Endothelial cell of umbilical vein (primary cell): ENCODE results near the gene TMEM178B. TPM values are rescaled to one million over a fixed set of nuclear protein-coding genes. Genes with fewer than 3 reads are reported as not detected.

Experiments used
- BruUV-seq: library from RNA; stranded (reverse); fragments of 400-500 nt; replicated peaks from 2 replicates; lab custom pipeline; 2021; lab: Mats Ljungman, UMichigan
- CTCF ChIA-PET: fragments of 300-600, 350-600 bp; sonication (Branson Sonifier 250); formaldehyde crosslinking; loops from one replicate; lab custom pipeline; 2021; ENCODE audit warnings: antibody characterized with exemption, inconsistent platforms; lab: Charles Lee
- POLR2A ChIA-PET: fragments of 300-600, 350-600 bp; sonication (Branson Sonifier 250); formaldehyde crosslinking; loops from one replicate; lab custom pipeline; 2021; ENCODE audit warnings: antibody characterized with exemption, inconsistent platforms; lab: Charles Lee
- DNase-seq: peaks from one replicate; pipeline ENCODE4 v3.0.0-alpha.2; 2011; ENCODE audit warnings: low read depth, low spot score
- FAIRE-seq: peaks from 2 replicates; lab custom pipeline; 2011; peaks lifted over from hg19 to GRCh38; lab: Jason Lieb, UNC
- H2AFZ ChIP-seq: 2 replicates; pipeline ENCODE4 v1.6.0; 2012; ENCODE audit warnings: low read depth, low read length, control low read depth, inconsistent platforms
- H3K27ac ChIP-seq: 2 replicates; pipeline ENCODE4 v1.5.1; 2011; ENCODE audit warnings: low read depth, mild to moderate bottlenecking, control low read depth, low read length, moderate library complexity; ENCODE audit not compliant: insufficient read depth
- H3K27me3 ChIP-seq, 2 experiments: 2 replicates each; pipeline versions ENCODE4 v1.6.0 to v1.6.1; 2011; ENCODE audit warnings: low read length in 2 of 2, mixed read lengths in 1 of 2; ENCODE audit not compliant: control insufficient read depth in 2 of 2, insufficient read depth in 2 of 2
- H3K36me3 ChIP-seq, 2 experiments: 2 replicates in 1 of 2; 3 replicates in 1 of 2; pipeline ENCODE4 v1.5.1; 2011; ENCODE audit warnings: low read length in 2 of 2, mild to moderate bottlenecking in 1 of 2, moderate library complexity in 1 of 2; ENCODE audit not compliant: control insufficient read depth in 2 of 2, insufficient read depth in 2 of 2; ENCODE audit errors: extremely low read depth in 1 of 2
- H3K4me1 ChIP-seq: 3 replicates; pipeline ENCODE4 v1.5.1; 2011; ENCODE audit warnings: mild to moderate bottlenecking, low read length; ENCODE audit not compliant: control insufficient read depth, insufficient read depth; ENCODE audit errors: extremely low read depth
- H3K4me2 ChIP-seq: 2 replicates; pipeline ENCODE4 v1.6.1; 2011; ENCODE audit warnings: low read length, control low read depth, mixed read lengths; ENCODE audit not compliant: insufficient read depth
- H3K4me3 ChIP-seq, 3 experiments: fragments of 200-600 bp in 1 of 3; sonication (generic), shearing (Covaris generic) in 1 of 3; replicated peaks in 1 of 3; 2 replicates each; pipeline ENCODE4 v1.5.1; 2011 to 2016; ENCODE audit warnings: control low read depth in 3 of 3, low read length in 3 of 3, mild to moderate bottlenecking in 2 of 3, inconsistent platforms in 1 of 3, low read depth in 1 of 3, moderate library complexity in 1 of 3; ENCODE audit not compliant: insufficient read depth in 1 of 3
- H3K79me2 ChIP-seq: 2 replicates; pipeline ENCODE4 v1.6.0; 2012; ENCODE audit warnings: low read length, inconsistent platforms; ENCODE audit not compliant: control insufficient read depth, insufficient read depth
- H3K9ac ChIP-seq: replicated peaks from 2 replicates; pipeline ENCODE3; 2011; ENCODE audit warnings: low read length, control low read depth; ENCODE audit not compliant: insufficient read depth; ENCODE audit errors: extremely low read depth
- H3K9me1 ChIP-seq: replicated peaks from 3 replicates; pipeline ENCODE4 v1.6.0; 2011; ENCODE audit warnings: mild to moderate bottlenecking, low read length; ENCODE audit not compliant: control insufficient read depth, insufficient read depth; ENCODE audit errors: extremely low read depth
- H3K9me3 ChIP-seq: replicated peaks from 2 replicates; pipeline ENCODE4 v1.5.1; 2012; ENCODE audit warnings: low read length, inconsistent platforms; ENCODE audit not compliant: control insufficient read depth, insufficient read depth
- H4K20me1 ChIP-seq: replicated peaks from 2 replicates; pipeline ENCODE3; 2011; ENCODE audit warnings: mild to moderate bottlenecking, low read length; ENCODE audit not compliant: control insufficient read depth, insufficient read depth; ENCODE audit errors: extremely low read depth
- EZH2 ChIP-seq: IDR thresholded peaks from 2 replicates; pipeline ENCODE4 v1.6.1; 2012; ENCODE audit warnings: borderline replicate concordance, low read depth, mild to moderate bottlenecking, moderate library complexity, low read length, inconsistent platforms; ENCODE audit not compliant: severe bottlenecking
- FOS ChIP-seq: IDR thresholded peaks from 2 replicates; pipeline ENCODE4 v1.6.1; 2011; ENCODE audit warnings: mild to moderate bottlenecking, low read length, moderate library complexity, borderline replicate concordance; ENCODE audit not compliant: insufficient read depth
- GATA2 ChIP-seq: IDR thresholded peaks from 2 replicates; pipeline ENCODE4 v1.7.0; 2011; ENCODE audit warnings: low read depth, mild to moderate bottlenecking, moderate library complexity, mixed read lengths, low read length; ENCODE audit not compliant: insufficient read length, insufficient read depth
- JUN ChIP-seq: IDR thresholded peaks from 2 replicates; pipeline ENCODE4 v1.6.1; 2011; ENCODE audit warnings: borderline replicate concordance, low read depth; ENCODE audit not compliant: insufficient read length, insufficient read depth
- MAX ChIP-seq: IDR thresholded peaks from 2 replicates; pipeline ENCODE4 v1.6.1; 2011; ENCODE audit not compliant: insufficient read depth, insufficient read length
- MYC ChIP-seq: IDR thresholded peaks from one replicate; pipeline ENCODE4 v1.6.1; 2011; ENCODE audit warnings: mild to moderate bottlenecking, low read depth, low read length
- POLR2A ChIP-seq: IDR thresholded peaks from 2 replicates; pipeline ENCODE4 v1.6.1; 2012; ENCODE audit warnings: low read depth, mild to moderate bottlenecking, control low read depth, low read length
- POLR2AphosphoS5 ChIP-seq: IDR thresholded peaks from 2 replicates; pipeline ENCODE4 v1.6.1; 2012; ENCODE audit warnings: low read depth, mild to moderate bottlenecking, control low read depth, low read length, moderate library complexity; ENCODE audit not compliant: insufficient read depth
- dilution Hi-C: fragments of 300-500 bp; cut with MboI; formaldehyde crosslinking; loops from one replicate; pipeline ENCODE4 v1.15.0; 2019; ENCODE audit warnings: low sequenced_read_pairs; ENCODE audit not compliant: extremely low pct_ligation_motif_present
- intact Hi-C: fragments of 100-400 bp; cut with micrococcal nuclease; formaldehyde crosslinking; loops from one replicate; pipeline ENCODE4 v1.10.0; 2022
- polyA plus RNA-seq, 4 experiments: library from polyadenylated mRNA; depleted of rRNA in 3 of 4; stranded (reverse) in 3 of 4; unstranded in 1 of 4; fragments of >200 nt; gene quantifications; 2 replicates each; pipeline versions ENCODE4 v1.2.1 to v1.2.3, GENCODE V29; 2011 to 2012; ENCODE audit warnings: missing spikeins in 1 of 4
- total RNA-seq: library from RNA; stranded (reverse); gene quantifications from 2 replicates; pipeline ENCODE4 v1.2.3, GENCODE V29; 2021
- TF ChIP-seq, protein P1 (sequence below), 2 donors: IDR thresholded peaks; 1 replicate in 1 of 2; 2 replicates in 1 of 2; pipeline ENCODE4 v1.5.1; 2011; ENCODE audit warnings: low read length in 2 of 2, mild to moderate bottlenecking in 2 of 2, moderate library complexity in 2 of 2, control low read depth in 1 of 2, inconsistent platforms in 1 of 2, low read depth in 1 of 2; ENCODE audit not compliant: insufficient read depth in 1 of 2; ENCODE audit errors: extremely low read depth in 1 of 2

TMEM178B gene
- total and polyA plus RNA-seq, 2 donors (not counting 3 experiments of a cell fraction or from before 2014, with no cell fraction given) = not detected

DNA sequence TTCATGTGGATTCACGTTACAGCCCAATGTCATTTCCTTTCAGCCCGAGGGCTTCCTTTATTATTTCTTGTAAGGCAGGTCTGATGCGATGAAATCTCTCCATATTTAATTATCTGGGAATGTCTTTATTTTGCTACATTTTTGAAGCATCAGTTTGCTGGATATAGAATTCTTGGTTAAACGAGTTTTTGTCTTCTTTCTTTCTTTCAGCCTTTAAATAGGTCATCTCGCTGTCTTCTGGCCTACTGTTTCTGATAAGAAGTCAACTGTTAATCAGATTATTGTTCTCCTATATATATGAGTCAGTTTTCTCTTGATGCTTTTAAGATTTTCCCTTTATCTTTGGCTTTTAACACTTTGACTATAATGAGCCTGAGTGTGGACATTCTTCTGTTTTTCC is 184.7 kb downstream of the TMEM178B start:
- intact Hi-C loops = loop anchor here (10.0 kb wide), 1 partner anchor 276 kb away; no protein-coding TSS in a partner anchor
- DNase-seq (no peak), FAIRE-seq (no peak)
- H3K27me3 ChIP-seq = no peaks in the 10 kb centered on the region
- CTCF ChIA-PET = no interaction called here
- TF ChIP-seq POLR2A (no peak), JUN (no peak), FOS (no peak), GATA2 (no peak), MYC (no peak), MAX (no peak), EZH2 (no peak), POLR2AphosphoS5 (no peak)
- TF ChIP-seq, protein P1, sequence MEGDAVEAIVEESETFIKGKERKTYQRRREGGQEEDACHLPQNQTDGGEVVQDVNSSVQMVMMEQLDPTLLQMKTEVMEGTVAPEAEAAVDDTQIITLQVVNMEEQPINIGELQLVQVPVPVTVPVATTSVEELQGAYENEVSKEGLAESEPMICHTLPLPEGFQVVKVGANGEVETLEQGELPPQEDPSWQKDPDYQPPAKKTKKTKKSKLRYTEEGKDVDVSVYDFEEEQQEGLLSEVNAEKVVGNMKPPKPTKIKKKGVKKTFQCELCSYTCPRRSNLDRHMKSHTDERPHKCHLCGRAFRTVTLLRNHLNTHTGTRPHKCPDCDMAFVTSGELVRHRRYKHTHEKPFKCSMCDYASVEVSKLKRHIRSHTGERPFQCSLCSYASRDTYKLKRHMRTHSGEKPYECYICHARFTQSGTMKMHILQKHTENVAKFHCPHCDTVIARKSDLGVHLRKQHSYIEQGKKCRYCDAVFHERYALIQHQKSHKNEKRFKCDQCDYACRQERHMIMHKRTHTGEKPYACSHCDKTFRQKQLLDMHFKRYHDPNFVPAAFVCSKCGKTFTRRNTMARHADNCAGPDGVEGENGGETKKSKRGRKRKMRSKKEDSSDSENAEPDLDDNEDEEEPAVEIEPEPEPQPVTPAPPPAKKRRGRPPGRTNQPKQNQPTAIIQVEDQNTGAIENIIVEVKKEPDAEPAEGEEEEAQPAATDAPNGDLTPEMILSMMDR (IDR thresholded peaks at IDR 0.05; ENCODE audit: extremely low read depth in 1 of 2, insufficient read depth in 1 of 2, low read depth in 1 of 2, low read length in 2 of 2) = no peak
- BruUV-seq = no TSS peak
- H3K9me1 ChIP-seq = no peaks in the 10 kb centered on the region
- dilution Hi-C loops = no loop called here
- H3K36me3 ChIP-seq = no peaks in the 10 kb centered on the region
- H3K4me3 ChIP-seq = no peak overlapping the region
- H3K79me2 ChIP-seq = no peaks in the 10 kb centered on the region
- no peaks in the 10 kb centered on the region for H4K20me1 ChIP-seq
- POLR2A ChIA-PET = no interaction called here
- no peaks in the 10 kb centered on the region for H3K9me3 ChIP-seq
- H2AFZ ChIP-seq = no peak overlapping the region
- no peak overlapping the region for H3K4me2 ChIP-seq
- H3K9ac ChIP-seq = no peak overlapping the region
- no peak overlapping the region for H3K27ac ChIP-seq
- H3K4me1 ChIP-seq = no peaks in the 10 kb centered on the region
